Duodenal mucosa (tissue), 2 donors: ENCODE results near the gene AGR3.

ENCODE experiments used
- H3K27ac ChIP-seq: one replicate; pipeline ENCODE4 v1.7.0; 2013; ENCODE audit warnings: low read depth, low read length
- H3K27me3 ChIP-seq, 2 donors: one replicate each; pipeline ENCODE4 v1.7.0; 2013; ENCODE audit warnings: low read length in 2 of 2, control low read depth in 1 of 2; ENCODE audit not compliant: insufficient read depth in 2 of 2, control insufficient read depth in 1 of 2
- H3K36me3 ChIP-seq, 2 donors: one replicate each; pipeline ENCODE4 v1.7.0; 2013; ENCODE audit warnings: low read length in 2 of 2, control low read depth in 1 of 2; ENCODE audit not compliant: insufficient read depth in 2 of 2, control insufficient read depth in 1 of 2
- H3K4me1 ChIP-seq, 2 donors: one replicate each; pipeline ENCODE4 v1.7.0; 2013; ENCODE audit warnings: low read length in 2 of 2, control low read depth in 1 of 2; ENCODE audit not compliant: insufficient read depth in 2 of 2, control insufficient read depth in 1 of 2
- H3K4me3 ChIP-seq, 2 donors: one replicate each; pipeline ENCODE4 v1.7.0; 2013; ENCODE audit warnings: low read length in 2 of 2, low read depth in 1 of 2
- H3K9ac ChIP-seq, 2 donors: one replicate each; pipeline ENCODE4 v1.7.0; 2013; ENCODE audit warnings: low read length in 2 of 2, low read depth in 1 of 2
- H3K9me3 ChIP-seq, 2 donors: one replicate each; pipeline ENCODE4 v1.7.0; 2013; ENCODE audit warnings: low read length in 2 of 2, control low read depth in 1 of 2; ENCODE audit not compliant: control insufficient read depth in 1 of 2

Gene AGR3

GRCh38 chr7:16918288-16918895, 36.6 kb upstream of the AGR3 start:
- Histone ChIP-seq H3K4me3 (no peak overlapping the region), H3K27ac (no peak overlapping the region), H3K36me3 (no peaks in the 10 kb centered on the region), H3K9ac (no peak overlapping the region), H3K9me3 (no peaks in the 10 kb centered on the region), H3K27me3 (no peaks in the 10 kb centered on the region), H3K4me1 (peaks cover 21 to 32% of the 10 kb centered on the region in 2 donors)

- no peaks in the 10 kb centered on the region for H3K36me3 ChIP-seq
- H3K27ac ChIP-seq = no peak overlapping the region
Observed at GRCh38 chr7:16916738-16917137, 35.0 kb upstream of the AGR3 start.

GRCh38 chr7:16916105-16916639, 34.4 kb upstream of the AGR3 start:
- Histone ChIP-seq H3K4me3 (no peak overlapping the region), H3K4me1 (peaks cover 13 to 15% of the 10 kb centered on the region in 2 donors), H3K9ac (no peak overlapping the region), H3K36me3 (no peaks in the 10 kb centered on the region), H3K27me3 (no peaks in the 10 kb centered on the region), H3K9me3 (no peaks in the 10 kb centered on the region), H3K27ac (no peak overlapping the region)

More at GRCh38 chr7:16916738-16917137, 35.0 kb upstream of the AGR3 start:
- Histone ChIP-seq H3K9ac (no peak overlapping the region), H3K4me1 (peaks cover 16 to 21% of the 10 kb centered on the region in 2 donors), H3K27me3 (no peaks in the 10 kb centered on the region), H3K4me3 (no peak overlapping the region), H3K9me3 (no peaks in the 10 kb centered on the region)

- H3K4me3 ChIP-seq = no peak overlapping the region
- no peak overlapping the region for H3K27ac ChIP-seq
- H3K4me1 ChIP-seq = peaks cover 8 to 9% of the 10 kb centered on the region in 2 donors
- H3K36me3 ChIP-seq = no peaks in the 10 kb centered on the region
- no peaks in the 10 kb centered on the region for H3K27me3 ChIP-seq
- no peaks in the 10 kb centered on the region for H3K9me3 ChIP-seq
- no peak overlapping the region for H3K9ac ChIP-seq
Observed at GRCh38 chr7:16915405-16915804, 33.6 kb upstream of the AGR3 start.

- no peak overlapping the region for H3K27ac ChIP-seq
- no peak overlapping the region for H3K4me3 ChIP-seq
- no peaks in the 10 kb centered on the region for H3K27me3 ChIP-seq
- H3K9me3 ChIP-seq = no peaks in the 10 kb centered on the region
- no peaks in the 10 kb centered on the region for H3K36me3 ChIP-seq
- no peak overlapping the region for H3K9ac ChIP-seq
- peaks cover 8 to 9% of the 10 kb centered on the region in 2 donors for H3K4me1 ChIP-seq
Observed at GRCh38 chr7:16914771-16915170, 33.0 kb upstream of the AGR3 start.

GRCh38 chr7:16913643-16914042, 31.9 kb upstream of the AGR3 start:
- no peak overlapping the region for H3K9ac ChIP-seq
- no peaks in the 10 kb centered on the region for H3K9me3 ChIP-seq
- no peaks in the 10 kb centered on the region for H3K27me3 ChIP-seq
- H3K4me3 ChIP-seq = no peak overlapping the region
- no peak overlapping the region for H3K27ac ChIP-seq
- H3K36me3 ChIP-seq = no peaks in the 10 kb centered on the region
- H3K4me1 ChIP-seq = peaks cover 8 to 9% of the 10 kb centered on the region in 2 donors

- peaks cover 2 to 3% of the 10 kb centered on the region in 2 donors for H3K4me1 ChIP-seq
- H3K36me3 ChIP-seq = no peaks in the 10 kb centered on the region
- no peaks in the 10 kb centered on the region for H3K27me3 ChIP-seq
- no peak overlapping the region for H3K27ac ChIP-seq
- H3K9me3 ChIP-seq = no peaks in the 10 kb centered on the region
- H3K4me3 ChIP-seq = no peak overlapping the region
- no peak overlapping the region for H3K9ac ChIP-seq
Observed at GRCh38 chr7:16912540-16912939, 30.8 kb upstream of the AGR3 start.

- Histone ChIP-seq H3K4me1 (no peaks in the 10 kb centered on the region), H3K9ac (no peak overlapping the region), H3K9me3 (no peaks in the 10 kb centered on the region), H3K36me3 (no peaks in the 10 kb centered on the region), H3K4me3 (no peak overlapping the region), H3K27me3 (no peaks in the 10 kb centered on the region), H3K27ac (no peak overlapping the region)
Observed at GRCh38 chr7:16908561-16908960, 26.8 kb upstream of the AGR3 start.

GRCh38 chr7:16905300-16906044, 23.7 kb upstream of the AGR3 start:
- Histone ChIP-seq H3K4me1 (no peaks in the 10 kb centered on the region), H3K9me3 (no peaks in the 10 kb centered on the region), H3K9ac (no peak overlapping the region), H3K36me3 (no peaks in the 10 kb centered on the region), H3K4me3 (no peak overlapping the region), H3K27me3 (no peaks in the 10 kb centered on the region), H3K27ac (no peak overlapping the region)

GRCh38 chr7:16904076-16904475, 22.3 kb upstream of the AGR3 start:
- Histone ChIP-seq H3K27ac (no peak overlapping the region), H3K4me1 (no peaks in the 10 kb centered on the region), H3K27me3 (no peaks in the 10 kb centered on the region)

More at GRCh38 chr7:16904076-16904475, 22.3 kb upstream of the AGR3 start:
- Histone ChIP-seq H3K36me3 (no peaks in the 10 kb centered on the region), H3K9me3 (no peaks in the 10 kb centered on the region), H3K9ac (no peak overlapping the region), H3K4me3 (no peak overlapping the region)
